Kidney epithelial cell (primary cell): ENCODE measurements around the gene MCC. TPM values are rescaled to one million over a fixed set of nuclear protein-coding genes. Genes with fewer than 3 reads are reported as not detected.

Experiments
- DNase-seq: peaks from one replicate; pipeline ENCODE4 v3.0.0-alpha.2; 2010; ENCODE audit warnings: low read depth
- H3K27me3 ChIP-seq: 2 replicates; pipeline ENCODE4 v1.6.0; 2011; ENCODE audit warnings: low read length; ENCODE audit not compliant: control insufficient read depth, insufficient read depth
- H3K36me3 ChIP-seq: 2 replicates; pipeline ENCODE4 v1.5.1; 2011; ENCODE audit warnings: low read length; ENCODE audit not compliant: control insufficient read depth, insufficient read depth
- H3K4me3 ChIP-seq: 2 replicates; pipeline ENCODE4 v1.5.1; 2011; ENCODE audit warnings: low read depth, mild to moderate bottlenecking, control low read depth, low read length
- CTCF ChIP-seq: IDR thresholded peaks from 2 replicates; pipeline ENCODE4 v1.5.1; 2011; ENCODE audit warnings: mild to moderate bottlenecking, moderate library complexity, low read length, control low read depth, inconsistent platforms; ENCODE audit not compliant: insufficient read depth, poor library complexity, severe bottlenecking
- total RNA-seq: library from RNA; depleted of rRNA; stranded (reverse); fragments of >200 nt; gene quantifications from 2 replicates; pipeline ENCODE4 v1.2.3, GENCODE V29; 2015

The MCC gene
- total RNA-seq, 1 donor from 2014 or later: 16.7 TPM

- no peak for DNase-seq
- no peak for TF ChIP-seq CTCF
- no peak overlapping the region for H3K4me3 ChIP-seq
Observed at GRCh38 chr5:113505181-113505580, 16.9 kb upstream of the MCC start.

GRCh38 chr5:113503146-113503545 is 14.9 kb upstream of the MCC start:
- H3K27me3 ChIP-seq: no peaks in the 10 kb centered on the region
- H3K36me3 ChIP-seq: no peaks in the 10 kb centered on the region
- no peak for DNase-seq
- H3K4me3 ChIP-seq: no peak overlapping the region
- TF ChIP-seq CTCF: no peak

More at GRCh38 chr5:113505181-113505580, 16.9 kb upstream of the MCC start:
- Histone ChIP-seq H3K36me3 (no peaks in the 10 kb centered on the region), H3K27me3 (no peaks in the 10 kb centered on the region)

- Histone ChIP-seq H3K4me3 (no peak overlapping the region), H3K36me3 (no peaks in the 10 kb centered on the region), H3K27me3 (no peaks in the 10 kb centered on the region)
- no peak for DNase-seq
- TF ChIP-seq CTCF: no peak
Observed at GRCh38 chr5:113502073-113502472, 13.8 kb upstream of the MCC start.

- Histone ChIP-seq H3K4me3 (no peak overlapping the region), H3K27me3 (no peaks in the 10 kb centered on the region), H3K36me3 (no peaks in the 10 kb centered on the region)
- TF ChIP-seq CTCF: no peak
- no peak for DNase-seq
Observed at GRCh38 chr5:113495422-113495841, 7.2 kb upstream of the MCC start.

GRCh38 chr5:113493446-113493845 is 5.2 kb upstream of the MCC start:
- Histone ChIP-seq H3K4me3 (no peak overlapping the region), H3K27me3 (no peaks in the 10 kb centered on the region), H3K36me3 (no peaks in the 10 kb centered on the region)
- no peak for TF ChIP-seq CTCF
- no peak for DNase-seq

- no peaks in the 10 kb centered on the region for H3K36me3 ChIP-seq
- DNase-seq: no peak
- TF ChIP-seq CTCF: no peak
- H3K27me3 ChIP-seq: peaks cover 3% of the 10 kb centered on the region
- no peak overlapping the region for H3K4me3 ChIP-seq
Observed at GRCh38 chr5:113491022-113491421, 2.8 kb upstream of the MCC start.
